ENCODE measurements around the gene FAM193B. TPM values are rescaled to one million over a fixed set of nuclear protein-coding genes. Genes with fewer than 3 reads are reported as not detected.

FAM193B gene
- total and polyA plus RNA-seq, 2 of the 13 experiments (the other 11 are each of a cell fraction or from before 2014, with no cell fraction given) = 21.2 to 40.9 TPM

GRCh38 chr5:177552839-177553455 is 1.4 kb downstream of the FAM193B start:
- ChIA-PET POLR2A (interaction anchor here (0.7 to 1.0 kb wide), 2 partner anchors 35 to 56 kb away, joined by 3 to 4 read pairs; partner anchors contain the start of gene PDLIM7), CTCF (ENCODE audit: low intra/inter-chr PET ratio, low total read pairs) (no interaction called here)
- FAIRE-seq = no peak
- peak overlapping the region; percentile 86 for H3K4me2 ChIP-seq (ENCODE audit: low read depth, low read length)
- 25% methylated on average over 7 of the region's 16 CpGs for WGBS (ENCODE audit: low lambda C conversion rate)
- peaks cover 56% of the 10 kb centered on the region for H3K4me1 ChIP-seq (ENCODE audit: insufficient read depth, low read length)
- peaks cover 5 to 18% of the 10 kb centered on the region in 2 experiments for H3K36me3 ChIP-seq (replicated peaks in 1 of 2; ENCODE audit: control insufficient read depth in 1 of 2, insufficient read depth in 2 of 2, low read length in 2 of 2)
- intact Hi-C loops (cut with micrococcal nuclease; ENCODE audit: unreplicated experiment) = loop anchor here (5.0 kb wide), 1 partner anchor 36 kb away; the partner anchor contains the start of gene DDX41
- DNase-seq (ENCODE audit: low spot score) = peak; percentile 29
- H3K27me3 ChIP-seq (ENCODE audit: control insufficient read depth in 1 of 2, insufficient read depth in 2 of 2, low read length in 2 of 2) = no peaks in the 10 kb centered on the region
- peak; percentile 69 for ATAC-seq
- H3K9ac ChIP-seq (ENCODE audit: insufficient read depth, low read depth, low read length) = peak overlapping the region; percentile 86
- H3K79me2 ChIP-seq (ENCODE audit: insufficient read depth, low read length) = peaks cover 57% of the 10 kb centered on the region
- peaks cover 7% of the 10 kb centered on the region; the same call in 1 of the 2 replicates for H4K20me1 ChIP-seq (ENCODE audit: insufficient read depth, low read length)
- peak overlapping the region; percentile 96 to 98 (median 98) for H3K4me3 ChIP-seq (replicated peaks in 1 of 3; ENCODE audit: insufficient read depth in 1 of 3, low read depth in 2 of 3, low read length in 3 of 3)
- peak overlapping the region; percentile 56 for H3K27ac ChIP-seq (ENCODE audit: extremely low read length, insufficient read depth, low read length)
- no peaks in the 10 kb centered on the region for H3K9me3 ChIP-seq (ENCODE audit: low read length)
- H2AFZ ChIP-seq (ENCODE audit: low read length) = no peak overlapping the region
- BruUV-seq (replicated peaks) = no TSS peak
- in situ Hi-C loops (cut with HindIII; ENCODE audit: extremely low pct_ligation_motif_present, low pct_unique_long_range_greater_than_20kb) = no loop called here
- TF ChIP-seq FOSL2 (CRISPR knock-in tag; IDR thresholded peaks at IDR 0.05) (0 out of 2 replicates have a peak, but pooled peaks have one; percentile 16), HCFC1 (IDR thresholded peaks at IDR 0.05; ENCODE audit: low read depth, low read length) (no peak), MYC (CRISPR knock-in tag; IDR thresholded peaks at IDR 0.05; ENCODE audit: borderline replicate concordance) (no peak), AFF4 (CRISPR knock-in tag; IDR thresholded peaks at IDR 0.05) (no peak), STAG1 (CRISPR knock-in tag; IDR thresholded peaks at IDR 0.05) (no peak), TBP (CRISPR knock-in tag; IDR thresholded peaks at IDR 0.05) (no peak), SRY (CRISPR knock-in tag; IDR thresholded peaks at IDR 0.05) (no peak), REST (IDR thresholded peaks at IDR 0.05; ENCODE audit: borderline replicate concordance in 1 of 2, low read depth in 1 of 2, low read length in 2 of 2) (no peak), FOXK1 (CRISPR knock-in tag; IDR thresholded peaks at IDR 0.05; ENCODE audit: borderline replicate concordance, low read depth) (no peak), ZNF143 (CRISPR knock-in tag; IDR thresholded peaks at IDR 0.05) (0 out of 2 replicates have a peak, but pooled peaks have one; percentile 18)
- TF ChIP-seq, protein P1, sequence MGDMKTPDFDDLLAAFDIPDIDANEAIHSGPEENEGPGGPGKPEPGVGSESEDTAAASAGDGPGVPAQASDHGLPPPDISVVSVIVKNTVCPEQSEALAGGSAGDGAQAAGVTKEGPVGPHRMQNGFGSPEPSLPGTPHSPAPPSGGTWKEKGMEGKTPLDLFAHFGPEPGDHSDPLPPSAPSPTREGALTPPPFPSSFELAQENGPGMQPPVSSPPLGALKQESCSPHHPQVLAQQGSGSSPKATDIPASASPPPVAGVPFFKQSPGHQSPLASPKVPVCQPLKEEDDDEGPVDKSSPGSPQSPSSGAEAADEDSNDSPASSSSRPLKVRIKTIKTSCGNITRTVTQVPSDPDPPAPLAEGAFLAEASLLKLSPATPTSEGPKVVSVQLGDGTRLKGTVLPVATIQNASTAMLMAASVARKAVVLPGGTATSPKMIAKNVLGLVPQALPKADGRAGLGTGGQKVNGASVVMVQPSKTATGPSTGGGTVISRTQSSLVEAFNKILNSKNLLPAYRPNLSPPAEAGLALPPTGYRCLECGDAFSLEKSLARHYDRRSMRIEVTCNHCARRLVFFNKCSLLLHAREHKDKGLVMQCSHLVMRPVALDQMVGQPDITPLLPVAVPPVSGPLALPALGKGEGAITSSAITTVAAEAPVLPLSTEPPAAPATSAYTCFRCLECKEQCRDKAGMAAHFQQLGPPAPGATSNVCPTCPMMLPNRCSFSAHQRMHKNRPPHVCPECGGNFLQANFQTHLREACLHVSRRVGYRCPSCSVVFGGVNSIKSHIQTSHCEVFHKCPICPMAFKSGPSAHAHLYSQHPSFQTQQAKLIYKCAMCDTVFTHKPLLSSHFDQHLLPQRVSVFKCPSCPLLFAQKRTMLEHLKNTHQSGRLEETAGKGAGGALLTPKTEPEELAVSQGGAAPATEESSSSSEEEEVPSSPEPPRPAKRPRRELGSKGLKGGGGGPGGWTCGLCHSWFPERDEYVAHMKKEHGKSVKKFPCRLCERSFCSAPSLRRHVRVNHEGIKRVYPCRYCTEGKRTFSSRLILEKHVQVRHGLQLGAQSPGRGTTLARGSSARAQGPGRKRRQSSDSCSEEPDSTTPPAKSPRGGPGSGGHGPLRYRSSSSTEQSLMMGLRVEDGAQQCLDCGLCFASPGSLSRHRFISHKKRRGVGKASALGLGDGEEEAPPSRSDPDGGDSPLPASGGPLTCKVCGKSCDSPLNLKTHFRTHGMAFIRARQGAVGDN (CRISPR knock-in tag; IDR thresholded peaks at IDR 0.05) = peak; percentile 68
